ENCODE measurements around the gene SLC10A1.
A peak's percentile ranks its signal among the peaks of the same experiment; 100 is the strongest.
"Not testable (repeated sequence)": the region's sequence is repeated elsewhere in the genome, so short reads cannot be mapped to it uniquely, and the experiment has no call there.

Gene SLC10A1

GRCh38 chr14:69767369-69767999 is 29.6 kb downstream of the SLC10A1 start:
- peak; percentile 81 for DNase-seq

- DNase-seq, result peak; percentile 95
These were observed 30.1 kb downstream of the SLC10A1 start, which contains the start of gene SRSF5 for GRCh38 chr14:69766984-69767368. Gene SRSF5, plus strand, starts transcription at chr14:69767142. Its CDS starts 1,015 bp downstream, at chr14:69768157.

GRCh38 chr14:69763761-69764510 is 33.1 kb downstream of the SLC10A1 start:
- DNase-seq, result peak; percentile 65

- no peak for DNase-seq
These were observed 36.2 kb downstream of the SLC10A1 start for GRCh38 chr14:69760810-69761209.

- no peak for DNase-seq
These were observed 40.7 kb downstream of the SLC10A1 start for GRCh38 chr14:69756298-69756697.

- no peak for DNase-seq
These were observed 41.3 kb downstream of the SLC10A1 start for GRCh38 chr14:69755784-69756183.

- no peak for DNase-seq
These were observed 41.7 kb downstream of the SLC10A1 start for GRCh38 chr14:69755296-69755695.

GRCh38 chr14:69754487-69754886 is 42.6 kb downstream of the SLC10A1 start:
- DNase-seq, result no peak

GRCh38 chr14:69753860-69754259 is 43.2 kb downstream of the SLC10A1 start:
- no peak for DNase-seq

- DNase-seq, result no peak
These were observed 44.3 kb downstream of the SLC10A1 start for GRCh38 chr14:69752773-69753172.

GRCh38 chr14:69750495-69750894 is 46.5 kb downstream of the SLC10A1 start:
- DNase-seq, result no peak

GRCh38 chr14:69749956-69750355 is 47.1 kb downstream of the SLC10A1 start:
- DNase-seq, result no peak

GRCh38 chr14:69741055-69741454 is 56.0 kb downstream of the SLC10A1 start:
- no peak for DNase-seq

GRCh38 chr14:69736405-69736804 is 60.6 kb downstream of the SLC10A1 start:
- not testable (repeated sequence) for DNase-seq

- DNase-seq, result not testable (repeated sequence)
These were observed 65.0 kb downstream of the SLC10A1 start for GRCh38 chr14:69731919-69732598.

- no peak for DNase-seq
These were observed 69.2 kb downstream of the SLC10A1 start for GRCh38 chr14:69727860-69728259.

- DNase-seq, result peak; percentile 54
These were observed 70.1 kb downstream of the SLC10A1 start for GRCh38 chr14:69726761-69727511.
